ENCODE results near the gene PTAFR. TPM values are rescaled to one million over a fixed set of nuclear protein-coding genes. Genes with fewer than 3 reads are reported as not detected.

Gene PTAFR
- total RNA-seq, 1 donor from 2014 or later, result 52.8 TPM

- Histone ChIP-seq H3K27me3 (ENCODE audit: low read depth) (no peaks in the 10 kb centered on the region), H3K4me3 (no peak overlapping the region), H3K4me1 (no peaks in the 10 kb centered on the region), H3K9me3 (no peaks in the 10 kb centered on the region), H3K27ac (peak overlapping the region; percentile 9), H3K36me3 (no peaks in the 10 kb centered on the region)
- intact Hi-C loops (cut with DNase I), result no loop called here
- TF ChIP-seq CTCF (IDR thresholded peaks at IDR 0.05), result no peak
- ATAC-seq, result peak; percentile 19 to 42
- DNase-seq, result peak; percentile 69
Observed at GRCh38 chr1:28115267-28115666, 61.2 kb downstream of the PTAFR start.

GRCh38 chr1:28114844-28115243 lies 61.6 kb downstream of the PTAFR start:
- no peak for DNase-seq
- no peaks in the 10 kb centered on the region for H3K27me3 ChIP-seq (ENCODE audit: low read depth)
- no peaks in the 10 kb centered on the region for H3K36me3 ChIP-seq
- TF ChIP-seq CTCF (IDR thresholded peaks at IDR 0.05), result no peak
- no peak overlapping the region for H3K4me3 ChIP-seq
- intact Hi-C loops (cut with DNase I), result no loop called here
- no peak for ATAC-seq
- H3K9me3 ChIP-seq, result no peaks in the 10 kb centered on the region
- H3K27ac ChIP-seq, result no peak overlapping the region
- H3K4me1 ChIP-seq, result no peaks in the 10 kb centered on the region

GRCh38 chr1:28113242-28113572 lies 63.3 kb downstream of the PTAFR start:
- Histone ChIP-seq H3K27ac (no peak overlapping the region), H3K36me3 (no peaks in the 10 kb centered on the region), H3K9me3 (no peaks in the 10 kb centered on the region), H3K4me1 (no peaks in the 10 kb centered on the region), H3K4me3 (no peak overlapping the region), H3K27me3 (ENCODE audit: low read depth) (no peaks in the 10 kb centered on the region)
- ATAC-seq, result no peak
- no peak for TF ChIP-seq CTCF (IDR thresholded peaks at IDR 0.05)
- DNase-seq, result no peak
- intact Hi-C loops (cut with DNase I), result no loop called here

- DNase-seq (peak; percentile 65), ATAC-seq (peak; percentile 74 to 85)
- Histone ChIP-seq H3K4me3 (no peak overlapping the region), H3K27me3 (ENCODE audit: low read depth) (no peaks in the 10 kb centered on the region), H3K36me3 (no peaks in the 10 kb centered on the region), H3K9me3 (no peaks in the 10 kb centered on the region), H3K4me1 (no peaks in the 10 kb centered on the region), H3K27ac (peak overlapping the region; percentile 75)
- intact Hi-C loops (cut with DNase I), result no loop called here
- TF ChIP-seq CTCF (IDR thresholded peaks at IDR 0.05), result no peak
Observed at GRCh38 chr1:28112388-28113241, 63.9 kb downstream of the PTAFR start.

- peak overlapping the region; percentile 75 for H3K27ac ChIP-seq
- peak; percentile 75 for DNase-seq
- no peak overlapping the region for H3K4me3 ChIP-seq
- no peaks in the 10 kb centered on the region for H3K27me3 ChIP-seq (ENCODE audit: low read depth)
- H3K4me1 ChIP-seq, result no peaks in the 10 kb centered on the region
- intact Hi-C loops (cut with DNase I), result no loop called here
- H3K36me3 ChIP-seq, result no peaks in the 10 kb centered on the region
- H3K9me3 ChIP-seq, result no peaks in the 10 kb centered on the region
- no peak for TF ChIP-seq CTCF (IDR thresholded peaks at IDR 0.05)
- ATAC-seq, result peak; percentile 73 to 83
Observed at GRCh38 chr1:28111157-28111556, 65.3 kb downstream of the PTAFR start.
